ENCODE results near the gene GTPBP10.

- TF ChIP-seq POLR2A (IDR thresholded peaks at IDR 0.05) (no peak), POLR2AphosphoS5 (IDR thresholded peaks at IDR 0.05) (no peak)
- TF ChIP-seq, protein P1, sequence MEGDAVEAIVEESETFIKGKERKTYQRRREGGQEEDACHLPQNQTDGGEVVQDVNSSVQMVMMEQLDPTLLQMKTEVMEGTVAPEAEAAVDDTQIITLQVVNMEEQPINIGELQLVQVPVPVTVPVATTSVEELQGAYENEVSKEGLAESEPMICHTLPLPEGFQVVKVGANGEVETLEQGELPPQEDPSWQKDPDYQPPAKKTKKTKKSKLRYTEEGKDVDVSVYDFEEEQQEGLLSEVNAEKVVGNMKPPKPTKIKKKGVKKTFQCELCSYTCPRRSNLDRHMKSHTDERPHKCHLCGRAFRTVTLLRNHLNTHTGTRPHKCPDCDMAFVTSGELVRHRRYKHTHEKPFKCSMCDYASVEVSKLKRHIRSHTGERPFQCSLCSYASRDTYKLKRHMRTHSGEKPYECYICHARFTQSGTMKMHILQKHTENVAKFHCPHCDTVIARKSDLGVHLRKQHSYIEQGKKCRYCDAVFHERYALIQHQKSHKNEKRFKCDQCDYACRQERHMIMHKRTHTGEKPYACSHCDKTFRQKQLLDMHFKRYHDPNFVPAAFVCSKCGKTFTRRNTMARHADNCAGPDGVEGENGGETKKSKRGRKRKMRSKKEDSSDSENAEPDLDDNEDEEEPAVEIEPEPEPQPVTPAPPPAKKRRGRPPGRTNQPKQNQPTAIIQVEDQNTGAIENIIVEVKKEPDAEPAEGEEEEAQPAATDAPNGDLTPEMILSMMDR (IDR thresholded peaks at IDR 0.05): no peak
Observed at GRCh38 chr7:90347759-90348158, 1.2 kb downstream of the GTPBP10 start.

Measured in sigmoid colon (tissue), 4 donors.